Psoas muscle (tissue), 8 donors: ENCODE data around the gene AATF. TPM values are rescaled to one million over a fixed set of nuclear protein-coding genes. Genes with fewer than 3 reads are reported as not detected.

Experiments used
- ATAC-seq, 4 donors: fragments of 200-7000 bp; cut with Tn5 transposase; one replicate each; pipeline ENCODE4 v1.9.1; 2020; ENCODE audit warnings: moderate library complexity in 3 of 4, mild to moderate bottlenecking in 2 of 4
- DNase-seq, 2 donors: peaks; one replicate each; pipeline ENCODE4 v3.0.0-alpha.2; 2020
- H3K27ac ChIP-seq: fragments of 200-600 bp; one replicate; pipeline ENCODE4 v1.8.0; 2022
- H3K27me3 ChIP-seq, 3 donors: fragments of 200-600 bp in 1 of 3; one replicate each; pipeline versions ENCODE4 v1.6.1 to v1.8.0; 2013 to 2022; ENCODE audit warnings: low read length in 2 of 3, mild to moderate bottlenecking in 2 of 3, moderate library complexity in 1 of 3; ENCODE audit not compliant: insufficient read depth in 3 of 3
- H3K36me3 ChIP-seq, 2 donors: fragments of 200-600 bp in 1 of 2; one replicate each; pipeline versions ENCODE4 v1.6.1 to v1.8.0; 2013 to 2022; ENCODE audit warnings: low read depth in 1 of 2, mild to moderate bottlenecking in 1 of 2, moderate library complexity in 1 of 2; ENCODE audit not compliant: insufficient read depth in 1 of 2
- H3K4me1 ChIP-seq: fragments of 200-600 bp; one replicate; pipeline ENCODE4 v1.8.0; 2022
- H3K4me3 ChIP-seq: fragments of 200-600 bp; one replicate; pipeline ENCODE4 v1.8.0; 2022; ENCODE audit warnings: mild to moderate bottlenecking
- H3K9me3 ChIP-seq: fragments of 200-600 bp; one replicate; pipeline ENCODE4 v1.8.0; 2022
- WGBS, 3 donors: extraction: QIAGEN DNeasy Blood & Tissue Kit; methylation state at CpG; one replicate each; pipeline versions ENCODE4 v1.1.6 to v1.1.7; 2013; 5-methylcytosine and 5-hydroxymethylcytosine counted together
- intact Hi-C, 2 donors: fragments of 100-400 bp; cut with DNase I; formaldehyde crosslinking; loops; one replicate each; pipeline versions ENCODE4 v1.11.0 to v1.14.2; 2022
- polyA plus RNA-seq, 3 donors: library from polyadenylated mRNA; stranded (reverse); fragments of 200-250 nt; gene quantifications; one replicate each; pipeline ENCODE4 v1.2.3, GENCODE V29; 2013
- total RNA-seq, 4 donors: library from RNA; stranded (reverse); fragmentation: NEBNext Ultra II Directional in 2 of 4; extraction: Animal tissue kit (Norgen Biotek cat#: 25700) in 2 of 4; gene quantifications; one replicate each; pipeline versions ENCODE4 v1.2.1 to v1.2.4, GENCODE V29; 2021 to 2023
- TF ChIP-seq, protein P1 (sequence below): fragments of 200-600 bp; IDR thresholded peaks from one replicate; pipeline ENCODE4 v1.8.0; 2022; ENCODE audit warnings: antibody characterized with exemption
- donor health status: healthy with polysubstance abuse.
- donor health status: DM: no; HTN: no; CAD: no; lungs with moderate emphysema.
- donor health status: Bipolar disorder and iron deficiency.
- donor health status: healthy.
- donor health status: DM: yes; HTN: yes; CAD: no.
- donor health status: DM: no; HTN: no; CAD: no.
- donor health status: DM: no; HTN: no; CAD: no.
- donor health status: DM: yes; HTN: yes; CAD: no.

The AATF gene
- total and polyA plus RNA-seq, 7 donors: 23.5 to 54.8 (median 40.6) TPM

DNA sequence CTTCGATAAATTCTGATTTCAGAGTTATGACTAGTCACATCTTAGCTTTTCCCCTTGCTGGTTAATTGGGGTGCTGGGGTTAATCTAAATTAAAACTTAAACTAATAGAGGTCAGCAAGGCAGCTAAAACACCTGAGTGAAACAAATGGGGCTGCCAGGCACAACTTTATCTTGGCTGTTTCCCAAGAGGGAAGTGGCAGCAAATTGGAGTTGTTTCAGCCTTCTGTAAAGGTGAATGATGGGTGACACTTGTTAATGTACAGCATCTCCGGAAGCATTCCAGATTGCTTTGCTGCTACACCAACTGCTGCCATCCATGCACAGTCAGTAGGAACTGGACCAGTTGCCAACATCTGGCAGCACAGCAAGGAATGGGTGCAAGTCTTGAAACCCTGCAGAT lies 43.9 kb downstream of the AATF start:
- Histone ChIP-seq H3K9me3 (no peaks in the 10 kb centered on the region), H3K4me3 (no peak overlapping the region), H3K27me3 (no peaks in the 10 kb centered on the region), H3K4me1 (no peaks in the 10 kb centered on the region), H3K36me3 (peaks cover 5 to 80% of the 10 kb centered on the region in 2 donors), H3K27ac (no peak overlapping the region)
- intact Hi-C loops: no loop called here
- DNase-seq (no peak), ATAC-seq (no peak)
- WGBS, 3 donors: 74 to 93% (median 83%) methylated on average over 2 of the region's 2 CpGs
- TF ChIP-seq, protein P1, sequence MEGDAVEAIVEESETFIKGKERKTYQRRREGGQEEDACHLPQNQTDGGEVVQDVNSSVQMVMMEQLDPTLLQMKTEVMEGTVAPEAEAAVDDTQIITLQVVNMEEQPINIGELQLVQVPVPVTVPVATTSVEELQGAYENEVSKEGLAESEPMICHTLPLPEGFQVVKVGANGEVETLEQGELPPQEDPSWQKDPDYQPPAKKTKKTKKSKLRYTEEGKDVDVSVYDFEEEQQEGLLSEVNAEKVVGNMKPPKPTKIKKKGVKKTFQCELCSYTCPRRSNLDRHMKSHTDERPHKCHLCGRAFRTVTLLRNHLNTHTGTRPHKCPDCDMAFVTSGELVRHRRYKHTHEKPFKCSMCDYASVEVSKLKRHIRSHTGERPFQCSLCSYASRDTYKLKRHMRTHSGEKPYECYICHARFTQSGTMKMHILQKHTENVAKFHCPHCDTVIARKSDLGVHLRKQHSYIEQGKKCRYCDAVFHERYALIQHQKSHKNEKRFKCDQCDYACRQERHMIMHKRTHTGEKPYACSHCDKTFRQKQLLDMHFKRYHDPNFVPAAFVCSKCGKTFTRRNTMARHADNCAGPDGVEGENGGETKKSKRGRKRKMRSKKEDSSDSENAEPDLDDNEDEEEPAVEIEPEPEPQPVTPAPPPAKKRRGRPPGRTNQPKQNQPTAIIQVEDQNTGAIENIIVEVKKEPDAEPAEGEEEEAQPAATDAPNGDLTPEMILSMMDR: no peak

DNA sequence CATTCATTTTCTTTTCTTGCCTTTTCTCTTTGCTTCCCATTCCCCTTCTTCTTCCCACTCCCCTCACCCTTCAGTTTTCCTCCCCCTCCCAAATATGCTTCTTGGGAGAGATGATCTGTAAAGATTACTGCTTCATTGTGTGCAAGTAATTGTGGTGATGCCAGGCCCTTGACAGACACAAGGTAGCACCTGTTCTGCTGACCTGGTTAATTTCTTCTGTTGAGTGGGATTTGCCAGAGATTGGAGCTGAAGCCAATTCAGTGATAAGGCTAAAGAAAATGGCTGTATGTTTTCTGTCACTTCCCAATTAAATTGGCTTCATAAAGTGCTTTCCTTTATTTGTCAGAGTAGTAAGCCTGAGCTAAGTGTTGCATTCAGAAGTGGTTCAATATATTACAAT lies 44.5 kb downstream of the AATF start:
- H3K9me3 ChIP-seq: no peaks in the 10 kb centered on the region
- DNase-seq: no peak
- intact Hi-C loops: no loop called here
- H3K27ac ChIP-seq: no peak overlapping the region
- no peak overlapping the region for H3K4me3 ChIP-seq
- no peak for ATAC-seq
- no peaks in the 10 kb centered on the region for H3K27me3 ChIP-seq
- no peaks in the 10 kb centered on the region for H3K4me1 ChIP-seq
- TF ChIP-seq, protein P1: no peak
- peaks cover 5 to 78% of the 10 kb centered on the region in 2 donors for H3K36me3 ChIP-seq

DNA sequence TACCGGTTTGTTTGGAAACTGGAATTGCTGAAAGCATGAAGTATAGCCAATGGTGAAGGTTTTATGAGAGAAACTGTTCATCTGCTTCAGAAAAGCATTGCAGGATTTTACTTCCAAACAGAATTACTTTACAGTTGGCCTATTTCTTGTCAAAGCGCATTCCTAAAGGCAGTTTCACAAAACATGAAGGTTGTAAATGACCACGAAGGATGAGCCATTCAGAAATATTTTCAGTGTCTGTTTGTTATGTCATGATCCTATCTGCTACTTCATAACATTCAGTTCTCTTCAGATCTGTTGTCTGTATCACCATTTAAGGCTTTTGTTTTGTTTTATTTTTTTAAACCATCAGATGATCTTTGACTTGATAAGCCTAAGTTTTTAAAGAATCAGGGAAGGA lies 45.7 kb downstream of the AATF start:
- DNase-seq (no peak), ATAC-seq (no peak)
- Histone ChIP-seq H3K36me3 (peaks cover 5 to 66% of the 10 kb centered on the region in 2 donors), H3K9me3 (no peaks in the 10 kb centered on the region), H3K27ac (no peak overlapping the region), H3K4me1 (no peaks in the 10 kb centered on the region), H3K27me3 (no peaks in the 10 kb centered on the region), H3K4me3 (no peak overlapping the region)
- WGBS, 3 donors: 83 to 88% (median 88%) methylated on average over 3 of the region's 3 CpGs
- intact Hi-C loops: no loop called here
- TF ChIP-seq, protein P1: no peak

DNA sequence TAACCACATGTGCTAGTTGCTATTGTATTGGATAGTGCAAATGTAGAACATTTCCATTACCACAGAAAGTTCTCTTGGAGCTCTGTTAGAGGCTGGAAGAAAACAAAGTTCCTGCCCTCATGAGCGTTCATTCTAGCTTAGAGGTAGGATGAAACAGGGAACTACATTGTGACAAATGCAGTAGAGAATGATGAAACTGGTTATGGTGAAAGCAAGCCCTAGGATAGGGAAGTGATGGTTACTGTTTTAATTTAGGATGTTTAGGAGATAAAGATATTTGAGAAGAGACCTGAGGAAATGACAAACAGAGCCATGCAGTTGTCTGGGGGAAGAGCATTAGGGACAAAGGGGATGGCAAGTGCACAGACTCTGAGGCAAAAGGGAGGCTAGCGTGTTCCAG lies 50.7 kb downstream of the AATF start:
- TF ChIP-seq, protein P1: no peak
- intact Hi-C loops: no loop called here
- Histone ChIP-seq H3K4me3 (no peak overlapping the region), H3K36me3 (peaks cover 0 to 32% of the 10 kb centered on the region in 2 donors), H3K27ac (no peak overlapping the region), H3K27me3 (no peaks in the 10 kb centered on the region), H3K4me1 (peaks cover 10% of the 10 kb centered on the region), H3K9me3 (no peaks in the 10 kb centered on the region)
- no peak for ATAC-seq
- no peak for DNase-seq
- WGBS, 3 donors: 96% methylated on average over 2 of the region's 2 CpGs

DNA sequence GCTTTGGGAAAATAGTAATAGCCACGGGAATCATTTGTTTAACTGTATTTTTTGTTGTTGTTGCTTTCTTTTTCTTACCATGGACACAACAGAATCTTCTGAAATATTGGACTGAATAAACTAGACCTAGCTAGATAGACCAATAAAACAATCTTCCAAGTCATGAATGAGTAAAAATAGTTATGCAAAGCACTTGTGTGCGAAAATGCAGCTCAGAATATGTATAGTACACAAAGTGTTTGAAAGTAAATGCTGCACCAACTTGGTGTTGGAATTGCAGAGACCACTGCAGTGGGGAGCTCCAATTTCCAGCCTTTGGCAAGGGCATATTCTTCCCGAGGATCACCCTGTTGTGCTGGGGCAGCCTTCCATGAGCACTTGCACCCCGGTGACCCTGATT lies 68.0 kb downstream of the AATF start:
- TF ChIP-seq, protein P1: no peak
- WGBS, 3 donors: 58 to 64% (median 59%) methylated on average over 4 of the region's 4 CpGs
- Histone ChIP-seq H3K4me1 (no peaks in the 10 kb centered on the region), H3K9me3 (no peaks in the 10 kb centered on the region), H3K27me3 (no peaks in the 10 kb centered on the region), H3K27ac (no peak overlapping the region), H3K36me3 (peaks cover 0 to 8% of the 10 kb centered on the region in 2 donors), H3K4me3 (no peak overlapping the region)
- DNase-seq: no peak
- intact Hi-C loops: no loop called here
- no peak for ATAC-seq
